Stimulated activated naive B cell treated with anti-CD40 and anti-IgM and Interleukin-4, amounts not matched to agents 10 μg/mL and 1 μg/mL and 100 μg/mL, for 72 hours (primary cell): Measurements from ENCODE around the gene IQSEC3.
"Not testable (repeated sequence)": the region's sequence is repeated elsewhere in the genome, so short reads cannot be mapped to it uniquely, and the experiment has no call there.

ENCODE experiments used
- ATAC-seq, 2 donors: fragments of 150-1000 bp; cut with Tn5 transposase; replicated peaks; 2 replicates each; pipeline ENCODE4 v1.10.0; 2021; ENCODE audit warnings: moderate library complexity in 1 of 2
- DNase-seq: peaks from one replicate; pipeline ENCODE4 v3.0.0; 2021
- H3K27ac Mint-ChIP-seq: one replicate; pipeline ENCODE4 v1.8.0; 2022; ENCODE audit warnings: mild to moderate bottlenecking, mixed read lengths
- H3K27me3 Mint-ChIP-seq, 2 donors: one replicate each; pipeline ENCODE4 v1.8.0; 2022; ENCODE audit warnings: mixed read lengths in 2 of 2
- H3K36me3 Mint-ChIP-seq, 2 donors: one replicate each; pipeline ENCODE4 v1.8.0; 2022; ENCODE audit warnings: mixed read lengths in 2 of 2, mild to moderate bottlenecking in 1 of 2
- H3K4me1 Mint-ChIP-seq, 2 donors: one replicate each; pipeline ENCODE4 v1.8.0; 2022; ENCODE audit warnings: mixed read lengths in 2 of 2, mild to moderate bottlenecking in 1 of 2
- H3K4me3 Mint-ChIP-seq, 2 donors: one replicate each; pipeline ENCODE4 v1.8.0; 2022; ENCODE audit warnings: mild to moderate bottlenecking in 2 of 2, mixed read lengths in 2 of 2, moderate library complexity in 1 of 2
- H3K9me3 Mint-ChIP-seq, 2 donors: one replicate each; pipeline ENCODE4 v1.8.0; 2022; ENCODE audit warnings: mixed read lengths in 2 of 2, mild to moderate bottlenecking in 1 of 2

The IQSEC3 gene

GRCh38 chr12:117816-118345 lies 51.3 kb downstream of the IQSEC3 start:
- ATAC-seq: no peak
- no peak overlapping the region for H3K4me3 Mint-ChIP-seq
- no peaks in the 10 kb centered on the region for H3K9me3 Mint-ChIP-seq
- peaks cover 44 to 54% of the 10 kb centered on the region in 2 donors for H3K27me3 Mint-ChIP-seq
- peak overlapping the region; percentile 16 for H3K27ac Mint-ChIP-seq
- no peak for DNase-seq
- no peaks in the 10 kb centered on the region for H3K36me3 Mint-ChIP-seq
- H3K4me1 Mint-ChIP-seq: no peaks in the 10 kb centered on the region

DNA sequence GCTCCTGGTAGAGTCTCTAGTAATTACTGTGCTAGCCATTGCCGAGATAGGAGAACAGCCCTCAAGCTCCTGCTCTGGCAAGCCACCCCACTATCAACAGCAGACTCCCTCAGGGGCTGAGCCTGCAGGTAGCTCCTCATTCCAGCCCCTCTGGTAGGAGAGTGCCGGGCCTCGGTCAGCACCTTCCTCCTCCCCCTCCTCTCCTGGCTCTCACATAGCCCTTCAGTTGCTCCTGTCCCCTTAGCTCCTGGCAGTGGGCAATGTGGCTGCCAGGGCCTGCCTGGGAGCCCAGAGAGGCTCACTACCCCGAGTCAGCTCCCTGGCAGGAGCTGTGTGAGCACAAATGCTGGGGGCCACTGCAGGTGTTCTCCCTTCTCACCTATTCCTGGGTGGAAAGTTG lies 52.0 kb downstream of the IQSEC3 start:
- Mint-ChIP-seq H3K4me1 (no peaks in the 10 kb centered on the region), H3K9me3 (no peaks in the 10 kb centered on the region), H3K27ac (no peak overlapping the region), H3K36me3 (no peaks in the 10 kb centered on the region), H3K4me3 (no peak overlapping the region), H3K27me3 (peaks cover 39 to 49% of the 10 kb centered on the region in 2 donors)
- no peak for ATAC-seq
- DNase-seq: no peak

DNA sequence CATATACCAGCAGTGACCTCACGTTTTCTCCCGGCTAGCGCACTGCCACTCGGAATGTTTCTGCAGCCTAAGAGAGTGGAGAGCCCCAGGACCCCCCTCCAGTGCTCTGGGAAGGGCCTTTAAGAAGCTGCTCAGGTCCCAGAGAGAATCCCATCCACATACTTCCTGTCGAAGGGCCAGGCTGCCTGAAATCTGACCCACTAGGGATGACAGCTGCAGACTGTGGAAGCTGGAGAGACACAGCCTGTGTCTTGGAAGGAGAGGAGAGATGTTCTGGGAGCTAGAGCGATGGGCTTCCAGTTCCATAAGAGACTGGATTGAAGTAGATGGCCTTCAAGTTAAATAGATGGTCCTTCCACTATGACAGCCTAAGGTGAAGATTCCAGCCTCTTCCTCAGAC lies 54.4 kb downstream of the IQSEC3 start:
- Mint-ChIP-seq H3K36me3 (no peaks in the 10 kb centered on the region), H3K27me3 (peaks cover 32 to 43% of the 10 kb centered on the region in 2 donors), H3K27ac (no peak overlapping the region), H3K4me1 (no peaks in the 10 kb centered on the region), H3K9me3 (no peaks in the 10 kb centered on the region), H3K4me3 (no peak overlapping the region)
- ATAC-seq (no peak), DNase-seq (no peak)

- Mint-ChIP-seq H3K36me3 (no peaks in the 10 kb centered on the region), H3K4me1 (no peaks in the 10 kb centered on the region), H3K27me3 (peaks cover 28 to 41% of the 10 kb centered on the region in 2 donors), H3K27ac (no peak overlapping the region), H3K4me3 (no peak overlapping the region), H3K9me3 (no peaks in the 10 kb centered on the region)
- ATAC-seq: no peak
- no peak for DNase-seq
These were observed 55.1 kb downstream of the IQSEC3 start for GRCh38 chr12:121647-122046.

GRCh38 chr12:125075-125474 lies 58.5 kb downstream of the IQSEC3 start:
- DNase-seq (no peak), ATAC-seq (no peak)
- H3K4me1 Mint-ChIP-seq: peaks cover 0 to 4% of the 10 kb centered on the region in 2 donors
- no peak overlapping the region for H3K4me3 Mint-ChIP-seq
- H3K27me3 Mint-ChIP-seq: peaks cover 11 to 28% of the 10 kb centered on the region in 2 donors
- H3K36me3 Mint-ChIP-seq: no peaks in the 10 kb centered on the region
- H3K27ac Mint-ChIP-seq: no peak overlapping the region
- no peaks in the 10 kb centered on the region for H3K9me3 Mint-ChIP-seq

DNA sequence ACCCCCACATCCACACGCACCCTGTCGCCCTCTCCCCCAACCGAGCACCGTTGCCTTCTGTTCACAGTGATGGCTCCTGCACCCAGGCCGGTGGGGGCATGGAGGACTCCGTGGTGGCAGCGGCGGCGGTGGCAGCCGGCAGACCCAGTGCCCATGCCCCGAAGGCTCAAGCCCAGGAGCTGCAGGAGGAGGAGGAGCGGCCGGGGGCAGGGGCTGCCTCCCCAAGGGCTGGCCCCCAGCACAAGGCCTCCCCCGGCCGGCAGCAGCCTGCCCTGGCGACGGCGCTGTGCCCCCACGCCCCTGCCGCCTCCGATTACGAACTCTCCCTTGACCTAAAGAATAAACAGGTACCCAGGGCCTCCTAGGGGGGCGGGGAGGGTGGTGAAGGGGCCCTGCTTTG lies 59.0 kb downstream of the IQSEC3 start:
- Mint-ChIP-seq H3K27ac (no peak overlapping the region), H3K4me3 (no peak overlapping the region), H3K4me1 (peaks cover 0 to 4% of the 10 kb centered on the region in 2 donors), H3K9me3 (no peaks in the 10 kb centered on the region), H3K36me3 (no peaks in the 10 kb centered on the region), H3K27me3 (peaks cover 9 to 25% of the 10 kb centered on the region in 2 donors)
- no peak for DNase-seq
- ATAC-seq: no peak

- Mint-ChIP-seq H3K27me3 (peaks cover 10 to 36% of the 10 kb centered on the region in 2 donors), H3K4me1 (peaks cover 0 to 4% of the 10 kb centered on the region in 2 donors), H3K9me3 (no peaks in the 10 kb centered on the region), H3K36me3 (no peaks in the 10 kb centered on the region), H3K27ac (no peak overlapping the region), H3K4me3 (no peak overlapping the region)
- ATAC-seq (peak in 1 of 2 donors; percentile 33), DNase-seq (no peak)
These were observed 61.5 kb downstream of the IQSEC3 start for GRCh38 chr12:128079-128478.

GRCh38 chr12:129001-129400 lies 62.4 kb downstream of the IQSEC3 start:
- Mint-ChIP-seq H3K36me3 (no peaks in the 10 kb centered on the region), H3K4me3 (no peak overlapping the region), H3K9me3 (no peaks in the 10 kb centered on the region), H3K27me3 (peaks cover 18 to 45% of the 10 kb centered on the region in 2 donors), H3K4me1 (peaks cover 0 to 4% of the 10 kb centered on the region in 2 donors), H3K27ac (no peak overlapping the region)
- no peak for DNase-seq
- no peak for ATAC-seq

DNA sequence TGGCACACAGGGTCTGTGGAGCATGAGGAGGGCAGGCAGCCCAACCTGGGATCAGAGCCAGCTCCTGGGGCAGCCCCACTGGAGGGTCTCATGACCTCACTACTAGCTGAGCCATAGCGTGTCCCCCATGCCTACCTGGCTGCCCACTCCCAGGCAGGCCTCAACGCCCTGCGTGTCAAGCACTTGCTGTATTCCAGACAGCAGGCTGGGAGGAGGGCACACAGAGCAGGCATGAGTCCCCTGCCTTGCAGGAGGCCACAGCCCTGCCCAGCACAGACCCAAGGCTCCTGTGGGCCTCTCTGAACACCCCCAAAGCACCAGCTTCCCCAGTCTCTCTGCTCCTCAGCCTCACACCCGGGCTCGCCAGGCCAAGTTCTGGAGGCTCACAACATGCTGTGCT lies 64.0 kb downstream of the IQSEC3 start:
- Mint-ChIP-seq H3K27me3 (peaks cover 18 to 46% of the 10 kb centered on the region in 2 donors), H3K36me3 (no peaks in the 10 kb centered on the region), H3K4me3 (no peak overlapping the region), H3K9me3 (no peaks in the 10 kb centered on the region), H3K4me1 (peaks cover 0 to 4% of the 10 kb centered on the region in 2 donors), H3K27ac (no peak overlapping the region)
- no peak for ATAC-seq
- DNase-seq: no peak

- DNase-seq (no peak), ATAC-seq (no peak)
- H3K27ac Mint-ChIP-seq: peak overlapping the region; percentile 1
- H3K4me1 Mint-ChIP-seq: peaks cover 0 to 4% of the 10 kb centered on the region in 2 donors
- no peak overlapping the region for H3K4me3 Mint-ChIP-seq
- no peaks in the 10 kb centered on the region for H3K9me3 Mint-ChIP-seq
- H3K27me3 Mint-ChIP-seq: peaks cover 18 to 46% of the 10 kb centered on the region in 2 donors
- no peaks in the 10 kb centered on the region for H3K36me3 Mint-ChIP-seq
These were observed 64.4 kb downstream of the IQSEC3 start for GRCh38 chr12:131008-131407.

DNA sequence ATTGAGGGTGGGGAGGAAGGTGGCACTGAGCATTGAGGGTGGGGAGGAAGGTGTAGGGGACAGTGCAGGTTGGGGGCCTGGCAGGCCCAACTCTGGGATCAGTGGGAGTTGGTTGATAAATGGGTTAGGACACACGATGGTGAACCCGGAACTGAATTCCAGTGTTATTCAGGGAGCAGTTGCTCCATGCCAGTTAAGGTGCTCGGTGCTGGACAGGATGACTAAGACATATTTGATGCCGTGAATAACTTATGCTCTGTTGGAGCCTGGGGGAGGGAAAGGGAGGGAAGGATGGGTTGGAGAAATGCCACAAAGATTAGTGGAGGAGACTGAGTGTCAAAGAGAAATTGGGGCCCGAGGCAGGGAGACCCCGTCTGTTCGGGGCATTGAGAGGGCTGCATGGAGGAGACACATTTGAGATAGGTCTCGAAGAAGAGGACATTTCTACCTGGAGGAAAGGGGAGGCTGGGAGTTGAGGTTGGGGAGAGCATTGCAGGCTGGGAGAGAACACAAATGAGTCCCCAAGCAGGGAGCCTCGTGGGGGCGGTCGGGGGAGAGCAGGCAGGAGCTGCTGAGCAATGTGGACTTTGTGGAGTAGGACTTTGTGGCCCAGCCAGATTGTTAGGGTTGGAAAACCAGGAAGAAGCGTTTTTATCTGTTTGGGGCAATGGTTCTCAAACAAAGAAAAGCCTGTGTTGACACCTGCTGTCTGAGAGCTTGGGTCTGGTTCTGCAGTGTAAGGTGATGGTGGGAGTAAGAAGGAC lies 65.3 kb downstream of the IQSEC3 start:
- Mint-ChIP-seq H3K4me1 (peaks cover 0 to 4% of the 10 kb centered on the region in 2 donors), H3K36me3 (no peaks in the 10 kb centered on the region), H3K27ac (no peak overlapping the region), H3K9me3 (no peaks in the 10 kb centered on the region), H3K4me3 (no peak overlapping the region), H3K27me3 (peaks cover 18 to 46% of the 10 kb centered on the region in 2 donors)
- no peak for DNase-seq
- no peak for ATAC-seq

- not testable (repeated sequence) for H3K9me3 Mint-ChIP-seq, H3K4me3 Mint-ChIP-seq, H3K27ac Mint-ChIP-seq, H3K36me3 Mint-ChIP-seq, DNase-seq, ATAC-seq, H3K4me1 Mint-ChIP-seq
- peaks cover 22 to 36% of the 10 kb centered on the region in 2 donors for H3K27me3 Mint-ChIP-seq
These were observed 67.2 kb downstream of the IQSEC3 start for GRCh38 chr12:133616-134232.

DNA sequence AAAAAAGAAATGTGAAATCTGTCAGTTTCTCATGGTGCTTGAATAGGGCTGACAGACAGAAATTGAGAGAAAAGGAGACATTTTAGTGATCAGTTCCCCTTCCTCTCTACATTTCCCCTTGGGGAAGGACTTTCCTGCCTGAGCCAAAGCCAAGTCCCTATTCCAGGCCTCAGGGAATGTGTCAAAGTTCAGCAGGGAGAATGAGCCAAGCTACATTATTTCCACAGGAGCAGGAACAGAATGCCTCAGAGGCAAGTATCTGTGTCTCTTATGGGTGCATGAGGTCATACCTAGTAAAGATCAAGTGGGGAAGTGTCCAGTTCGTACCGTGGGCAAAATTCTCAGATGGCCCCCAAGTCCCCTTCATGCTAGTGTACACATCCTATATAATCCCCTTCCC lies 68.6 kb downstream of the IQSEC3 start:
- DNase-seq (no peak), ATAC-seq (no peak)
- Mint-ChIP-seq H3K4me3 (no peak overlapping the region), H3K4me1 (peaks cover 0 to 2% of the 10 kb centered on the region in 2 donors), H3K36me3 (no peaks in the 10 kb centered on the region), H3K27me3 (peaks cover 33 to 46% of the 10 kb centered on the region in 2 donors), H3K27ac (no peak overlapping the region), H3K9me3 (no peaks in the 10 kb centered on the region)

GRCh38 chr12:138171-138897 lies 71.8 kb downstream of the IQSEC3 start:
- Mint-ChIP-seq H3K27ac (no peak overlapping the region), H3K4me3 (no peak overlapping the region)
- ATAC-seq: no peak

More at GRCh38 chr12:138171-138897, 71.8 kb downstream of the IQSEC3 start:
- Mint-ChIP-seq H3K27me3 (peaks cover 44% of the 10 kb centered on the region in 2 donors), H3K36me3 (no peaks in the 10 kb centered on the region), H3K4me1 (peaks cover 0 to 2% of the 10 kb centered on the region in 2 donors), H3K9me3 (no peaks in the 10 kb centered on the region)
- no peak for DNase-seq
